Endothelial cell of umbilical vein (primary cell): ENCODE measurements around the gene ADORA2B.

Source experiments
- CTCF ChIP-seq, 2 donors: IDR thresholded peaks; 1 replicate in 1 of 2; 2 replicates in 1 of 2; pipeline ENCODE4 v1.5.1; 2011; ENCODE audit warnings: low read length in 2 of 2, mild to moderate bottlenecking in 2 of 2, moderate library complexity in 2 of 2, control low read depth in 1 of 2, inconsistent platforms in 1 of 2, low read depth in 1 of 2; ENCODE audit not compliant: insufficient read depth in 1 of 2; ENCODE audit errors: extremely low read depth in 1 of 2
- EZH2 ChIP-seq: IDR thresholded peaks from 2 replicates; pipeline ENCODE4 v1.6.1; 2012; ENCODE audit warnings: borderline replicate concordance, low read depth, mild to moderate bottlenecking, moderate library complexity, low read length, inconsistent platforms; ENCODE audit not compliant: severe bottlenecking
- MAX ChIP-seq: IDR thresholded peaks from 2 replicates; pipeline ENCODE4 v1.6.1; 2011; ENCODE audit not compliant: insufficient read depth, insufficient read length
- POLR2A ChIP-seq: IDR thresholded peaks from 2 replicates; pipeline ENCODE4 v1.6.1; 2012; ENCODE audit warnings: low read depth, mild to moderate bottlenecking, control low read depth, low read length
- POLR2AphosphoS5 ChIP-seq: IDR thresholded peaks from 2 replicates; pipeline ENCODE4 v1.6.1; 2012; ENCODE audit warnings: low read depth, mild to moderate bottlenecking, control low read depth, low read length, moderate library complexity; ENCODE audit not compliant: insufficient read depth

GRCh38 chr17:15943971-15944758 is 765 bp upstream of the ADORA2B start:
- no peak for TF ChIP-seq POLR2A
- no peak for TF ChIP-seq CTCF (IDR thresholded peaks at IDR 0.05; ENCODE audit: extremely low read depth in 1 of 2, insufficient read depth in 1 of 2, low read depth in 1 of 2, low read length in 2 of 2)
- no peak for TF ChIP-seq POLR2AphosphoS5
- TF ChIP-seq MAX: no peak
- no peak for TF ChIP-seq EZH2
